ENCODE results near the gene HSBP1L1.

DNA sequence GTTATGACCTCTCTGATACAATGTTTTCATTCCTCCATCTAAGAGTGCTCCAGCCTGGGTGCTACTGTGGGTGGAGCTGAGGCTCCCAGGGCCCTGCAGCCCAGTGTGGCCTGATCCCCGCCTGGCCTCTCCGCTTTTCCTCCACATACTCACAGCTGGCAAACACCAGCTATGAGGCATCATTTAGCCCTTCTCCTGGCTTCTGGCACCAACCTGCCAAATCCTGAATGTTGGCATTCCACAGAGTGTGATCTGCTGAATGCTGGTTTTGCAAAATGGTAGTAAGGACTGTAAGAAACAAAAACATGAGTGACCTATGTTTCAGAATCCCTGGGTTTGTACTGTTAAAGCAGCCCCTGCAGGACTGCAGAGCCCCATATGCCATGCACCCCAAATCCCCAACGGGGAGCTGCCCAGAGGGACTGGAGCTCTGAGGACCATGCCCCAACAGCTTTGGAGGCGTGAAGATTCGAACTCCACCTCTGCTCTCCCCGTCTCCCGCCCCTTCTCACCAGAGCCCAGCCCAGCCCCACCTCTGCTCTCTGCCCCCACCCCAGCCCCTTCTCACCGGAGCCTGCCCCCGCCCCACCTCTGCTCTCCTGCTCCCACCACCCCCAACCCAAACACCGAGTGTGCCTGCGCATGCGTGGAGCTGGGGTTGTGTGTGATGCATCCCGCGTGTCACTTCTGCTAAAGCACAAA lies 17.2 kb upstream of the HSBP1L1 start:
- TF ChIP-seq, protein P1, sequence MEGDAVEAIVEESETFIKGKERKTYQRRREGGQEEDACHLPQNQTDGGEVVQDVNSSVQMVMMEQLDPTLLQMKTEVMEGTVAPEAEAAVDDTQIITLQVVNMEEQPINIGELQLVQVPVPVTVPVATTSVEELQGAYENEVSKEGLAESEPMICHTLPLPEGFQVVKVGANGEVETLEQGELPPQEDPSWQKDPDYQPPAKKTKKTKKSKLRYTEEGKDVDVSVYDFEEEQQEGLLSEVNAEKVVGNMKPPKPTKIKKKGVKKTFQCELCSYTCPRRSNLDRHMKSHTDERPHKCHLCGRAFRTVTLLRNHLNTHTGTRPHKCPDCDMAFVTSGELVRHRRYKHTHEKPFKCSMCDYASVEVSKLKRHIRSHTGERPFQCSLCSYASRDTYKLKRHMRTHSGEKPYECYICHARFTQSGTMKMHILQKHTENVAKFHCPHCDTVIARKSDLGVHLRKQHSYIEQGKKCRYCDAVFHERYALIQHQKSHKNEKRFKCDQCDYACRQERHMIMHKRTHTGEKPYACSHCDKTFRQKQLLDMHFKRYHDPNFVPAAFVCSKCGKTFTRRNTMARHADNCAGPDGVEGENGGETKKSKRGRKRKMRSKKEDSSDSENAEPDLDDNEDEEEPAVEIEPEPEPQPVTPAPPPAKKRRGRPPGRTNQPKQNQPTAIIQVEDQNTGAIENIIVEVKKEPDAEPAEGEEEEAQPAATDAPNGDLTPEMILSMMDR (IDR thresholded peaks at IDR 0.05): no peak
- TF ChIP-seq POLR2A (IDR thresholded peaks at IDR 0.05): no peak
- TF ChIP-seq EP300 (IDR thresholded peaks at IDR 0.05): no peak
